ENCODE results near the gene FOXO3. TPM values are rescaled to one million over a fixed set of nuclear protein-coding genes. Genes with fewer than 3 reads are reported as not detected.
"Not testable (repeated sequence)": the region's sequence is repeated elsewhere in the genome, so short reads cannot be mapped to it uniquely, and the experiment has no call there.

FOXO3 gene
- total RNA-seq, 2 donors from 2014 or later: 39.9 to 70.0 TPM

- intact Hi-C loops (cut with DNase I, micrococcal nuclease); DNase-seq; ATAC-seq: not testable (repeated sequence)
Observed at GRCh38 chr6:108663494-108664064, 102.9 kb downstream of the FOXO3 start.

DNA sequence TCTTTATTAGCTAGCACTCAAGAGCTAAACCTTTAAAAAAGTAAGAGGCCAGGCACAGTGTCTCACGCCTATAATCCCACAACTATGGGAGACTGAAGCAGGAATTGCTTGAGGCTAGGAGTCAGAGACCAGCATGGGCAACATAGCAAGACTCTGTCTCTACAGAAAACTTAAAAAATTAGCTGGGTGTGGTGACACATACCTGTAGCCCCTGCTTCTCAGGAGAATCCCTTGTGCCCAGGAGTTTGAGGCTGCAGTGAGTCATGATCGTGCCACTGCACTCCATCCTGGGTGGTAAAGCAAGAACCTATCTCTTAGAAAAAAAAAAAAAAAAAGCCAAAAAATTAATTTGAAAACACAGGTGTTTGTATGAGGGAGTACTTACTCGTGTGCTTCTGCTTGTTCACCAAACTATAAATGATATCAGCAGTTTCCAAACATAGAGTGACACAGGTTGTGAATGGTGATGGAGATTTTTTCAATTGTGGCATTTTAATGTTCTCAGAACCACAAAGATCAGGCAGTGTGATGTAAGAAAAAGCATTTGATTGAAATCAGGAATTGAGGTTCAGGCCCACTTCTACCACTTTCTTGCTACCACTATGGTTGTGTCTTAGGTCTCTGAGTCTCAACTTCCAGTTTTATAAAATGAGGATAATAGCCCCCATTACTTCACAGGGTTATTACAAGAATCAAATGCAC is 104.9 kb downstream of the FOXO3 start:
- DNase-seq (no peak), ATAC-seq (no peak)
- intact Hi-C loops (cut with DNase I, micrococcal nuclease): no loop called here

GRCh38 chr6:108666656-108667260 is 106.0 kb downstream of the FOXO3 start:
- DNase-seq (no peak), ATAC-seq (no peak)
- intact Hi-C loops (cut with DNase I, micrococcal nuclease): no loop called here

DNA sequence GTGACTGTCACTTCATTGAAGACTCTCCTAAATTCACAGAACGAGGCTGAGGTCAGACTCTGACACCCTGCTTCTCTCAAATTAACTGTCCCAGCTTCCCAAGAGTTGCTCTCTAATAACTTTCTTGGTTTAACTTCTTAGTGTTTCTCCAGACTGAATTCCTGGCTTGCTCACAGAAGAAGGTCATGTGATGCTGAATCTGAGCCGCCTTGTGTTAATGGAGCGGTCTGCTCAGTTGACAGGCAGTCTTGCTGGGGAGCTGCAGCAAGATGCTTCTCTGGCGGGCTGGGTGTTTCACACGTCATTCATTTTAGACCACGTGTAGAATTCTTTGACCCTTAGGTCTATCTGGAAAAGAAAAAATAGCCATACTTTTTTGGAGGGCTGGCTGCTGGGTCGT is 107.3 kb downstream of the FOXO3 start:
- DNase-seq (no peak), ATAC-seq (no peak)
- intact Hi-C loops (cut with DNase I, micrococcal nuclease): no loop called here

DNA sequence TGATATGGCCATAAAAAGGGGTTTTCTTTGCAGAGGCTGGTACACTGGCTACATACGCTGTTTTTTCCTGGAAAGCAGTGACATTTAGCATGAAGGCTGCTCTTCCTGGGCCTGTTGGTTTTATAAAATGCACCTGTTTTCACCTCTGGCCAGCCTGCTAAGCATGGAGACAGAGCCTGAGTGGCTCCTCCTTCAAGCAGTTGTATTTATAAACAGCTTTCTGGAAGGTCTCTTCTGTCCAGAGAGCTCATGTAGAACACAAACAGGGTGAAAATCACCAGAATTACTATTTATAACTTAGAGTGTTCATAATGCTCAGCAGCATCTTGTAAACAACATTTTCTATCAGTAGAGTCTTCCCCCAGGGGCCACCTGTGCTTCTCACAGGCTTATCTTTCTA is 109.0 kb downstream of the FOXO3 start:
- intact Hi-C loops (cut with DNase I, micrococcal nuclease): loop anchor here in 1 of 2 donors (10.0 kb wide), 1 partner anchor 105 kb away; the partner anchor contains the start of gene FOXO3
- DNase-seq (no peak), ATAC-seq (no peak)

GRCh38 chr6:108671175-108671574 is 110.5 kb downstream of the FOXO3 start:
- ATAC-seq: no peak
- no peak for DNase-seq
- intact Hi-C loops (cut with DNase I, micrococcal nuclease): loop anchor here in 1 of 2 donors (10.0 kb wide), 1 partner anchor 106 kb away; the partner anchor contains the start of gene FOXO3

- DNase-seq (no peak), ATAC-seq (no peak)
- intact Hi-C loops (cut with DNase I, micrococcal nuclease): loop anchor here in 1 of 2 donors (10.0 kb wide), 1 partner anchor 107 kb away; the partner anchor contains the start of gene FOXO3
Observed at GRCh38 chr6:108671790-108672189, 111.1 kb downstream of the FOXO3 start.

DNA sequence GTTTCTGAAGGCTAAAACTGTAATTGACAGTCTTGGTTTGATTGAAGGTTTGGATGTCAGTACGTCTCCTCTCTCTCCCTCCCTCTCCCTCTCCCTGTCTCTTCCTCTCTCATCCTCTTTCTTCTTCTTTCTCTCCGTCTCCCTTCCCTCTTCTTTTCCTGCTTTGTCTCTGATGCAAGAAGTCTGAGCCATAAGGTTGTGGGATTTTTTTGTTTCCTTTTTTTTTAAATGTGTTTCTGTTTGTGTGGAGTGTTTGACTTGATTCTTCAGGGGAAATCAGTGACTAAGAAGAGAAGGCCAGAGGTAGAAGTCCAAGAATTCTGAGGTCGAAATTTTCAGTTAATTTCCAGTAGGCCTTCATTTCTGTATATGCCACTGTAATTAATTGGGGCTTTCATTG is 111.9 kb downstream of the FOXO3 start:
- DNase-seq (no peak), ATAC-seq (no peak)
- intact Hi-C loops (cut with DNase I, micrococcal nuclease): loop anchor here in 1 of 2 donors (10.0 kb wide), 1 partner anchor 108 kb away; the partner anchor contains the start of gene FOXO3

DNA sequence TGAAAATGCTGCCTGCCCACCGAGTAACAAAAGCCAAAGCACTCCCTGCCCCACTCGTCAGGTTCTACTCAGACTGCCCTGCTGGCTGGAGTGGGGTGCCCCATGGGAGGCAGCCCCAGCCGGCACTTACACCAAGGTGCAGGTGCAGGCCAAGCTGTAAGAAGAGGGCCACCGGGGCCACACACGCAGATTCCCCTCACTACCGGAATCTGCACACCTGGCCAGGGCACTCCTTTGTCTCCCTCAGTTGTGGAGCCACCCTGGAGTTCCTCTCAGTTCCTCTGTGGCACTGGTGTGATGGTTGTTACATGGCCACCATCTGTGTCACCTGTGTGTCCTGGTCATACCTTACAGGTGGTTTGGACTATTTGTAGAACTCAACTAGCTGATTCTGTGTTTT is 112.4 kb downstream of the FOXO3 start:
- intact Hi-C loops (cut with DNase I, micrococcal nuclease): loop anchor here in 1 of 2 donors (10.0 kb wide), 1 partner anchor 108 kb away; the partner anchor contains the start of gene FOXO3
- ATAC-seq (peak; percentile 35), DNase-seq (peak; percentile 25 to 59)

DNA sequence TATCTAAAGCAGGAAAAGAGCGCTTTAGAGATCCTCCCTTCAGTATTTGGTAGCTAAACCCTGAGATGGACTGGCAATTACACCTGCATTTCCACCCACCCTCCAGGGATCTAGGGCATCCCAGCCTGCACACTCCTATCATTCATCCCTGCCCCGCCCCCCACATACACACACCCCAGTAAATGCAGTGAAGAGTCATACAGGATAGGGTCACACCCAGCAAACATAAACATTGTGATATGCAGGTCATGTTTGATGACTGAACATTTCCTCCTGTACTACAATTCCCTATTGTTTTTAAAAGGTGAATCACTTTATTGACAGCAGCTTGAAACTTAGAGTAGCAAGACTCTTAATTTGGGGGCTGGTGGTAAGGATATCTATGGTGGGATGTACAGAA is 112.9 kb downstream of the FOXO3 start:
- intact Hi-C loops (cut with DNase I, micrococcal nuclease): loop anchor here in 1 of 2 donors (10.0 kb wide), 1 partner anchor 109 kb away; the partner anchor contains the start of gene FOXO3
- ATAC-seq (peak; percentile 88), DNase-seq (peak; percentile 65 to 74)

GRCh38 chr6:108675226-108676200 is 114.8 kb downstream of the FOXO3 start:
- DNase-seq (peak; percentile 32 to 46), ATAC-seq (peak; percentile 78)
- intact Hi-C loops (cut with DNase I, micrococcal nuclease): loop anchor here in 1 of 2 donors (10.0 kb wide), 1 partner anchor 111 kb away; the partner anchor contains the start of gene FOXO3

GRCh38 chr6:108676555-108676954 is 115.8 kb downstream of the FOXO3 start:
- intact Hi-C loops (cut with DNase I, micrococcal nuclease): loop anchor here in 1 of 2 donors (10.0 kb wide), 1 partner anchor 112 kb away; the partner anchor contains the start of gene FOXO3
- DNase-seq (no peak), ATAC-seq (no peak)

DNA sequence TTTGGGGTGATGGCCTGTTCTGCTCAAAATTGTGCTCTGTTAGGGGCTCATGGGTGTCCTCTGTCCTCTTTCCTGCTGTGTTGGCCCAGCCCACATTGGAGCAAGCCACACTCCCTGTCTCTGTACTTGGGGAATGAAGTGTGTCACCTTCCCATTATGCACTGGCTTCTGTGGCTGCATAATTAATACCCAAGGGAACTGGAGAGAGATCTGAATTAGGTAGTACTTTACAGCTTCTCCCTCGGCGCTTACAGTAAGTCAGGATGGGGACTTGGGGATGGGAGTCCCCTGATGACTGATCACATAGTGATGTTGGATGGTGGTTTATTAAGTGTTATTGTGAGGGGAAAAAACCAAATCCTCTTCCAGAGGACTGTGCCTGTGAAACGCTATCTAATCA is 116.6 kb downstream of the FOXO3 start:
- no peak for ATAC-seq
- intact Hi-C loops (cut with DNase I, micrococcal nuclease): loop anchor here in 1 of 2 donors (10.0 kb wide), 1 partner anchor 113 kb away; the partner anchor contains the start of gene FOXO3
- DNase-seq: no peak

DNA sequence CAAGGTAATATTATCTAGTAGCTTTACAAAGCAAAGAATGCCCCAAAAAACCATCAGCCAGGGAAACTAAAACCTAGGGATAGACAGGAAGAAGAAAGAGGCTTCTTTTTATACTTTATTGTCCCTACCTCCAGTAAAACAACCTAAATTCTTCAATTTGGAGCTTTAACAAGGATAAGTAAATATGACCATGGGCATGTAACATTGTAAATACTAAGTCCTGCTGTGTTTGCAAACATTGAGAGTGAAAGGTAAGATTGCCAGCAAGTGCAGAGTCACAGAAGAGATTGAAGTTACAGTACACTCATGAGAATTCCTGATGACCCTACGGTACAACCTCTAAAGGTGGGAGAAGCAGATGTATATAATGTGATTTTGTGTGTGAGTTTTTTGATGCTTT is 117.2 kb downstream of the FOXO3 start:
- ATAC-seq: no peak

GRCh38 chr6:108680314-108680713 is 119.6 kb downstream of the FOXO3 start:
- ATAC-seq; DNase-seq; intact Hi-C loops (cut with DNase I, micrococcal nuclease): not testable (repeated sequence)

More for the DNA sequence above, 117.2 kb downstream of the FOXO3 start:
- no peak for DNase-seq
- intact Hi-C loops (cut with DNase I, micrococcal nuclease): loop anchor here in 1 of 2 donors (10.0 kb wide), 1 partner anchor 113 kb away; the partner anchor contains the start of gene FOXO3

DNA sequence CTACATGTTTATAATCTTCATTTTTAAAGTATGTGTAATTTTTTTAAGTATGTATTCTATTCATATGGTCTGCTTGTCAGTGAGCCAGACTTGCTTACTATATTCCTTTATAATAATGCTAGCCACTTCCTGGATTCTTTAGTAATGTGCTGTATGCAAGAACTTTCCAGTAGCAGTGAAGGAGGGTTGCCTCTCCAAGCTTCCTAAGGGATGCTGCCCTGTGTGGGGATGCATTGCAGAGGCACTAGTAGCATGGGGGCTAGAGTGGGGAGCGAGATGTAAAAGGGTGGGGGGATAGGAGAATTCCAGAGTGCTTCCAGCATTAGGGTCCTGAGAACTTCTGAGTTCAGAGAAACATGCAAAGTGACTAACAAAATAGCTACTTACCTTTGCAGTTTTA is 121.0 kb downstream of the FOXO3 start:
- ATAC-seq; DNase-seq; intact Hi-C loops (cut with DNase I, micrococcal nuclease): not testable (repeated sequence)

- DNase-seq; intact Hi-C loops (cut with DNase I, micrococcal nuclease); ATAC-seq: not testable (repeated sequence)
Observed at GRCh38 chr6:108682383-108683119, 121.8 kb downstream of the FOXO3 start.
